DOHH2 (cell line): ENCODE measurements around the gene NID1.

Source experiments
- H3F3A ChIP-seq: fragments of 200-600 bp; sonication (generic), shearing (Covaris generic); 2 replicates; pipeline ENCODE4 v1.6.0; 2016; ENCODE audit warnings: antibody characterized with exemption, mild to moderate bottlenecking; ENCODE audit not compliant: control insufficient read depth, insufficient read depth
- H3K27ac ChIP-seq: fragments of 200-600 bp; sonication (generic); 2 replicates; pipeline ENCODE4 v1.5.1; 2014; ENCODE audit warnings: low read depth, mild to moderate bottlenecking, low read length, moderate library complexity
- H3K27me3 ChIP-seq: fragments of 200-600 bp; sonication (generic); 2 replicates; pipeline ENCODE4 v1.6.1; 2014; ENCODE audit warnings: mild to moderate bottlenecking, low read length, mixed read lengths; ENCODE audit not compliant: control insufficient read depth
- H3K36me3 ChIP-seq: fragments of 200-600 bp; sonication (generic); 2 replicates; pipeline ENCODE4 v1.6.1; 2014; ENCODE audit warnings: mild to moderate bottlenecking, low read length, moderate library complexity, mixed read lengths; ENCODE audit not compliant: control insufficient read depth
- H3K4me1 ChIP-seq: fragments of 200-600 bp; sonication (generic); 2 replicates; pipeline ENCODE4 v1.6.1; 2014; ENCODE audit warnings: mild to moderate bottlenecking, low read length, mixed read lengths; ENCODE audit not compliant: control insufficient read depth
- H3K4me2 ChIP-seq: fragments of 200-600 bp; sonication (generic); 2 replicates; pipeline ENCODE4 v1.6.0; 2014; ENCODE audit warnings: mild to moderate bottlenecking, low read length, moderate library complexity
- H3K4me3 ChIP-seq: fragments of 200-600 bp; sonication (generic); 2 replicates; pipeline ENCODE4 v1.5.1; 2014; ENCODE audit warnings: mild to moderate bottlenecking, low read length, mixed read lengths
- H3K79me2 ChIP-seq: fragments of 200-600 bp; sonication (generic); 2 replicates; pipeline ENCODE4 v1.6.1; 2014; ENCODE audit warnings: mild to moderate bottlenecking, low read length, mixed read lengths; ENCODE audit not compliant: control insufficient read depth
- H3K9me2 ChIP-seq: fragments of 200-600 bp; sonication (generic); replicated peaks from 2 replicates; pipeline ENCODE4 v1.6.1; 2014; ENCODE audit warnings: mild to moderate bottlenecking, low read length, mixed read lengths; ENCODE audit not compliant: control insufficient read depth
- H3K9me3 ChIP-seq: fragments of 200-600 bp; sonication (generic); 2 replicates; pipeline ENCODE4 v1.6.1; 2014; ENCODE audit warnings: antibody characterized with exemption, low read length, mixed read lengths; ENCODE audit not compliant: control insufficient read depth, insufficient read depth
- H4K20me1 ChIP-seq: fragments of 200-600 bp; sonication (generic); 2 replicates; pipeline ENCODE4 v1.6.0; 2014; ENCODE audit warnings: low read depth, mild to moderate bottlenecking, antibody characterized with exemption, low read length, moderate library complexity; ENCODE audit not compliant: control insufficient read depth, insufficient read depth
- CTCF ChIP-seq: fragments of 200-600 bp; sonication (generic); IDR thresholded peaks from one replicate; pipeline ENCODE4 v1.5.1; 2014; ENCODE audit warnings: antibody characterized with exemption, mild to moderate bottlenecking, low read depth, low read length; ENCODE audit not compliant: poor library complexity, severe bottlenecking
- EZH2phosphoT487 ChIP-seq: fragments of 200-600 bp; sonication (generic); IDR thresholded peaks from 2 replicates; pipeline ENCODE4 v1.6.1; 2017; ENCODE audit warnings: borderline replicate concordance, mild to moderate bottlenecking, antibody characterized with exemption, low read length, moderate library complexity, mixed read lengths

The NID1 gene

DNA sequence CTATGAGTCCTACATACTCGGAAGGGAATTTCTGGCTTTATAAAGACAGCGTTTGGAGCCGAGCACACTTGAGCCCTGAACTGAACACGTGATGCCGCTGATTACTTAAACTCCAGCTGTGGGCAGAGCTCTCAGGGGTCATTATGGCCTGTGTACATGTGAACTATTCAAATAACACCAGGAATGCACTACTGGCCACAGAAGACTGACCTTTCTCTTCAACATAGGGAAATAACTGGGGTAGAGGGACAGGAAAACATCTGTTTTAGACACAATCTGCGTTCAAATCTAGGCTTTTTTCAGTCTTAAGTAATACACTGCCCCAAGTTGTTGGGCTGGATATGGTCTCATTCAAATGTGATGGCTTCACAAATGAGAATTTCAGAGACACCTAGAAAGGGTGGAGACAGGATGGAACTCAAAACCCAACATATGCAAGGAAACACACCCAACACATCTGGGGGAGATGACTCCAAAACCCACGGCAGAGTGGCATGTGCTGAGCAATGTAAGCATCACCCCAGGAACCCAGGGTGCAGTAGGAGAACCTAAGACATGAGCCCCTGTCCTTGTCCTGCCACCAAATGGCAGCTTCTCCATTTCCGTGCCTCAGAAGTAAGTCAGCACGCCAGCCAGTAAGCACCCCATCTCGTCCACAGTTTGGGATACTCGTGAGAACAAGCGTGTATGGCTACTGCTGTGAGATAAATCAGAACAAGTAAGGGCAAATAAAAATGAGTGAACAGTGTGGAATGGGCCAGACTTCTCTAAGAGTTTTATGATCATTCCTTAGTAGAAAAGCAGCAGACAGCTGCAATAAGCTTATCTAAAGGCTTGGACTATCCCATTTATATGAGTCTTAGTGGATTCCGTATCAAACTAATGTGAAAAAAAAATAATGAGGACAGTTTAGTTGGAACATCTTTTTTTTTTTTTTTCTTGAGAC lies 24.9 kb downstream of the NID1 start:
- Histone ChIP-seq H3F3A (no peaks in the 10 kb centered on the region), H3K27me3 (no peaks in the 10 kb centered on the region), H4K20me1 (no peaks in the 10 kb centered on the region), H3K4me2 (no peak overlapping the region), H3K9me3 (no peaks in the 10 kb centered on the region), H3K36me3 (no peaks in the 10 kb centered on the region), H3K9me2 (no peaks in the 10 kb centered on the region), H3K27ac (no peak overlapping the region), H3K4me3 (no peak overlapping the region), H3K79me2 (no peaks in the 10 kb centered on the region), H3K4me1 (no peaks in the 10 kb centered on the region)
- TF ChIP-seq EZH2phosphoT487, result no peak
- TF ChIP-seq CTCF, result no peak

DNA sequence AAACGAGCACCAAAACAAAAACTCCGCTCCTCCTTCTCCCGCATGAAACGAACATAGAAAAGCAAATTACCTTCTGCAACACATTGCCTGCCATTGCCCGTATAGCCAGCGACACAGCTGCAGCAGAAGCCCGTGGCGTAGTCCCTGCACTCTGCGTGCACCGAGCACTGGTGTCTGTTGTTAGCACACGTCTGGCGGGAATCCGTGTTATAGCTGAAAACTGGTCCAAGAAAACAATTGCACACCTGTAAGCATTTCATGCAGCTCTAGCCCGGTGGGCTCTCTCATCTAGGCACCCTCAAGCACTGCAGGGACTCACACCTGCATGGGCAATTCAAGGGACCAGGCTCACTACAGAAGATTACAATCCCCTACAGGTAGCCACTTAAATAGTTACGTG lies 26.9 kb downstream of the NID1 start:
- Histone ChIP-seq H3K4me3 (no peak overlapping the region), H3F3A (no peaks in the 10 kb centered on the region), H3K27me3 (no peaks in the 10 kb centered on the region), H3K36me3 (no peaks in the 10 kb centered on the region), H3K9me3 (no peaks in the 10 kb centered on the region), H3K27ac (no peak overlapping the region), H3K4me1 (no peaks in the 10 kb centered on the region), H4K20me1 (no peaks in the 10 kb centered on the region), H3K4me2 (no peak overlapping the region), H3K9me2 (no peaks in the 10 kb centered on the region), H3K79me2 (no peaks in the 10 kb centered on the region)
- no peak for TF ChIP-seq EZH2phosphoT487
- TF ChIP-seq CTCF, result no peak

GRCh38 chr1:236035681-236036101 lies 29.2 kb downstream of the NID1 start:
- Histone ChIP-seq H3K9me3 (no peaks in the 10 kb centered on the region), H3K4me2 (no peak overlapping the region)

More at GRCh38 chr1:236035681-236036101, 29.2 kb downstream of the NID1 start:
- Histone ChIP-seq H3K27me3 (no peaks in the 10 kb centered on the region), H3K27ac (no peak overlapping the region), H3K79me2 (no peaks in the 10 kb centered on the region), H3F3A (no peaks in the 10 kb centered on the region), H3K4me1 (no peaks in the 10 kb centered on the region), H3K36me3 (no peaks in the 10 kb centered on the region), H4K20me1 (no peaks in the 10 kb centered on the region), H3K4me3 (no peak overlapping the region), H3K9me2 (no peaks in the 10 kb centered on the region)
- TF ChIP-seq CTCF (no peak), EZH2phosphoT487 (no peak)
